Fibroblast of villous mesenchyme (primary cell): ENCODE data around the gene RNLS. TPM values are rescaled to one million over a fixed set of nuclear protein-coding genes. Genes with fewer than 3 reads are reported as not detected.

Experiments used
- DNase-seq: peaks from one replicate; pipeline ENCODE4 v3.0.0-alpha.2; 2010; ENCODE audit warnings: low read depth
- H3K4me3 ChIP-seq: 2 replicates; pipeline ENCODE4 v1.5.1; 2011; ENCODE audit warnings: low read depth, mild to moderate bottlenecking, low read length
- total RNA-seq: library from RNA; depleted of rRNA; stranded (reverse); fragments of >200 nt; gene quantifications from 2 replicates; pipeline ENCODE4 v1.2.3, GENCODE V29; 2012
- TF ChIP-seq, protein P1 (sequence below): IDR thresholded peaks from 2 replicates; pipeline ENCODE4 v1.5.1; 2012; ENCODE audit warnings: low read depth, mild to moderate bottlenecking, low read length; ENCODE audit not compliant: insufficient read depth

The RNLS gene
- total RNA-seq, 1 donor, result 14.2 TPM

DNA sequence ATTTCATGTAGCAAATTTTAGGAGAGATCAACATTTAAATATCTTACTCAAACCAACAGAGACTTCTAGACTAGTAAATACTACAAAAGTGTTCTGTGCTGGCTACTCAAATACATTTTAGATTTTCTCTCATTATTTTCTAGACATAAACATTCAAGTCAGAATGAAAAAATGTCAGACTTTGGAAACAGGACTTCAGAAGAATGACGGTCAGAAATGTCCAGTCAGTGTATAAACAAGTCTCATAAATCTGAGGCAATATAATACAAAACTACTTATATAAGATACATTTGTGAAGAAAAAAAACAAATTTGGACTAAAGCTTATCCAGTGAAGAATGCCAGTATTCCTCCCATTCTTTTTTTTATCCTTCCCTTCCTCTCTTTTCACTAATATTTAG, 25.9 kb downstream of the RNLS start:
- TF ChIP-seq, protein P1, sequence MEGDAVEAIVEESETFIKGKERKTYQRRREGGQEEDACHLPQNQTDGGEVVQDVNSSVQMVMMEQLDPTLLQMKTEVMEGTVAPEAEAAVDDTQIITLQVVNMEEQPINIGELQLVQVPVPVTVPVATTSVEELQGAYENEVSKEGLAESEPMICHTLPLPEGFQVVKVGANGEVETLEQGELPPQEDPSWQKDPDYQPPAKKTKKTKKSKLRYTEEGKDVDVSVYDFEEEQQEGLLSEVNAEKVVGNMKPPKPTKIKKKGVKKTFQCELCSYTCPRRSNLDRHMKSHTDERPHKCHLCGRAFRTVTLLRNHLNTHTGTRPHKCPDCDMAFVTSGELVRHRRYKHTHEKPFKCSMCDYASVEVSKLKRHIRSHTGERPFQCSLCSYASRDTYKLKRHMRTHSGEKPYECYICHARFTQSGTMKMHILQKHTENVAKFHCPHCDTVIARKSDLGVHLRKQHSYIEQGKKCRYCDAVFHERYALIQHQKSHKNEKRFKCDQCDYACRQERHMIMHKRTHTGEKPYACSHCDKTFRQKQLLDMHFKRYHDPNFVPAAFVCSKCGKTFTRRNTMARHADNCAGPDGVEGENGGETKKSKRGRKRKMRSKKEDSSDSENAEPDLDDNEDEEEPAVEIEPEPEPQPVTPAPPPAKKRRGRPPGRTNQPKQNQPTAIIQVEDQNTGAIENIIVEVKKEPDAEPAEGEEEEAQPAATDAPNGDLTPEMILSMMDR, result no peak
- H3K4me3 ChIP-seq, result no peak overlapping the region
- DNase-seq, result no peak

DNA sequence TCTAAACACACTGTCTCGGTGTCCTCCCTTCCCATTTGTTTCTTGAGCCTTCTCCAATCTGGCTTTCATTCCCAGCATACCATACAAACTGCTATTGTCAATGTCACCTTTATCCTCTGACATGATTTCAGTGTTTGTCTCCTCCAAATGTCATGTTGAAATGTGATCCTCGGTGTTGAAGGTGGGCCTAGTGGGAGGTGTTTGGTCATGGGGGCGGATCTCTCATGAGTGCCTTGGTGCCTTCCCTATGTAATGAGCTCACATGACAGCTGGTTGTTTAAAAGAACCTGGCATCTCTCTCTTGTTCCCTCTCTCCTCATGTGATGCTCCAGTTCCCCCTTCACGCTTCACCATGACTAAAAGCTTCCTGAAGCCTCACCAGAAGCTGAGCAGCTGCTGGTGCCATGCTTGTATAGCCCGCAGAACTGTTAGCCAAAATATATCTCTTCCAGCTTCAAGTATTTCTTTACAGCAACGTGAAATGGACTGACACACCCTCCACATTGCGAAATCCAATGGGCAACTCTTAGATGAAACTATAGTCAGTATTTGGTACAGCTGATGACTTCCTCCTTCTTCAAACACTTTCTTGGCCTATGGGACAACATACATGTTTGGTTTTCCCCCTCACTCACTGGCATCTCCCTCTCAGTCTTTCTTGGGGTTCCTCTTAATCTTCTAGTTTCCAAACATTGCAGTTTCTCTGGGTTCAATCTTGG, 27.8 kb downstream of the RNLS start:
- no peak for DNase-seq
- no peak overlapping the region for H3K4me3 ChIP-seq
- TF ChIP-seq, protein P1, result no peak

DNA sequence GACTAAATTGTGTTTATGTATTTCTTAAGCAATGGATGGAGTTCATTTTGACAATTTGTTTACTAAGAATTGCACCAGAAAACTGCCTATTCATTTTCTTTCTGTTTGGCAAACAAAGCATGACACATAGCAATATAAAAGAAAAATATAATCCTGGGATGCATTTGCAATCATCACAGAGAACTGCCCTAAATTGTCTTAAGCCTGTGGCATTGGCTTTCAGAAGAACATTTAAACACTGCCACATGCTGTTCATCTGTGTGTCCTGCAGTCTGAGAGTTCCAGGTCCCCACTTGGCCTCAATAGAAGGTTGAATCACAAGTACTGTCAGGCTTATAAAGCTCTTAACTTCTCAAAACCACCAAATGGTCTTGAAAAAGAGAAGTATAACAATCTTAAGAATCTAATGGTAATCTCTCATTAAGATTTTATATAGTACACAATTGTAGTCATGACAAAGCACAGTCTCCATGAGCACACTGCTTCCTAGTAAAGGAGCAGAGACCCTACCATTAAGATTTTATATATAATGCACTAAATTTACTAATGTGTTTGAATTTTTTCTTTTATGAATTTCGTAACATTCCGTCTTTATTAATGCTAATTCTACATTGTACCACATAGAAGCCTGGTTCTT, 29.9 kb downstream of the RNLS start:
- DNase-seq, result peak; percentile 85
- no peak overlapping the region for H3K4me3 ChIP-seq
- TF ChIP-seq, protein P1, result peak; percentile 88

DNA sequence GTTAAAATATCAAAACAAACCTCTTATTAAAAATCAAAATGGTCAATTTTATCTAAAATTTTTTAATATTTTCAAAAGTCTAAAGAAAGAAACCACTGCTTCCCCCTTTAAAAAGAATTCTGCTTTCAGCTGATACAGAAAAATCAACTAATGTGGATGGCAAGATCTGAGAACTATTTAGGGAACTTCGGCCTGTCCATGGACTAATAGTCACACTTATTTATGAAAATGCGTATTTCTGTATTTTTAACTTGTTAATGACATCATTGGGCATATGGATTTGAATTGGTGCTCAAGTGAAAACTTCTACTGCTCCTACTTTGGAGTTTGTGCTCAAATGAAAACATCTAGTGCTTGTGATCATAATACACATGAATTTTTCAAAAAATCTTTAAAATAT, 31.9 kb downstream of the RNLS start:
- TF ChIP-seq, protein P1, result no peak
- DNase-seq, result no peak
- H3K4me3 ChIP-seq, result no peak overlapping the region

DNA sequence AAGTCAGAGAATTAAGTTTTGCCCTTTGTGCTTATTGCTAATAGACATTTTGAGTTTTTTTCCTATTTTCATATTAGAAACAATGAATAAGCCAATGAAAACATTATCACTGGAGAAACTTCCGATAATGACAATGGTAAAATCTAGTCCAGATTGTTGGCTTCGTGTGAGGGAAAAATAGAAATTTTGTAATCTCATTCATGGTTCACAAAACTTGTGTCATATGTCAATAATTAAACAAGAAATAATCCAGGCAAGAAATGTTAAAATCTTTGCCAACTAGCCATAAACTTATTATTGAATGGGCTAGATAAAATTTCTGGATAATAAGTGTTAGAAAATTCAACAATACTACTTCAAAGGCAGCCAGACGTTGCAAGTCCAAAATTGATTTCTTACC, 36.6 kb downstream of the RNLS start:
- DNase-seq, result no peak
- H3K4me3 ChIP-seq, result no peak overlapping the region
- TF ChIP-seq, protein P1, result no peak

DNA sequence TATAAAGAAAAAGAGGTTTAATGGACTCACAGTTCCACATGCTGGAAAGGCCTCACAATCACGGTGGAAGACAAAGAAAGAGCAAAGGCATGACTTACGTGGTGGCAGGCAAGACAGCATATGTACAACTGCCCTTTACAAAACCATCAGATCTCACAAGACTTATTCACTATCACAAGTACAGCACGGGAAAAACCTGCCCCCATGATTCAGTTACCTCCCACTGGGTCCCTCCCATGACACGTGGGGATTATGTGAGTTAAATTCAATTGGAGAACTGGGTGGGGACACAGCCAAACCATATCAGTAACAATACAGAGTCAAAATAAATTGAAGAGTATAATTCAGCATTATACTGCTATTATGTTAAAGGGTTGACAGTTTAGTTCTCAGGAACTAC, 37.8 kb downstream of the RNLS start:
- TF ChIP-seq, protein P1, result no peak
- DNase-seq, result no peak

More for the DNA sequence above, 37.8 kb downstream of the RNLS start:
- no peak overlapping the region for H3K4me3 ChIP-seq
